ENCODE data around the gene EPS8.
A peak's percentile ranks its signal among the peaks of the same experiment; 100 is the strongest.
"Not testable (repeated sequence)": the region's sequence is repeated elsewhere in the genome, so short reads cannot be mapped to it uniquely, and the experiment has no call there.

The EPS8 gene

GRCh38 chr12:15796493-15797141 is 7.4 kb upstream of the EPS8 start:
- DNase-seq = no peak

DNA sequence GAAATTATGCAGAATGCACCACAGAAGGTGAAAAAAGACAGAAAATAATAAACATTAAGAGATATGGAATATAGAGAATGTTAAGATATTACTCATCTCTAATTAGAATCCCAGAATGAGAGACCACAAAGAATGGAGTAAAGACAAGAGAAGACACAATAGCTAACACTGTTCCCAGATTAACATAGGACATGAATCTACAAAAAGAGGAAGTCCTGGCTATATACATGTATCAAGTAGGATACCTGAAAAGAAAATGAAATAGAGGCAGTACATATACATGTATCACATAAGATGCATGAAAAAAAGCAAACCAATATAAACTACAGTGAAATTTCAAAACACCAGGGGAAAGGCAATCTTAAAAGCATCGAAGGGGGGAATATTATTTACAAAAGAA is 5.6 kb upstream of the EPS8 start:
- DNase-seq = no peak

GRCh38 chr12:15794196-15794595 is 5.0 kb upstream of the EPS8 start:
- no peak for DNase-seq

GRCh38 chr12:15788233-15789219 is 662 bp downstream of the EPS8 start:
- peak; percentile 54 for DNase-seq

GRCh38 chr12:15787778-15788177 is 1.4 kb downstream of the EPS8 start:
- DNase-seq = no peak

DNA sequence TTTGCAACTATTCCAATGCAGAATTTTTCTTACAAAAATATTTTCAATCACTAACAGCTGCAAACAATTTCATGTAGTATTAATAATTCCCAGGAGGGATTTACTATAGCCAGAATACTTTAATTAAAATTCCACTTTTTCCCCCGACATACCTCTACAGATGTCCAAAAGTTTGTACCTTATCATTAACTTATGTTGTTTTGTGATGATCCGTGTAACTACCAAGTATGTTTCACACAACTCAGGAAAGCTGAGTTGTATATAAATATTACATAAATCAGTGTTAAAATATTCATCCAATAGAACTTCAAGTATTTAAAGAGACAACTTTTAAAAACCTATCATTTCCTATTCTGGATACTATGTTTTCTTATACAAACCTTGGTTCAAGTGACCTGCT is 2.4 kb downstream of the EPS8 start:
- DNase-seq = no peak

- no peak for DNase-seq
Measured at GRCh38 chr12:15783288-15783687, 5.9 kb downstream of the EPS8 start.

- DNase-seq = no peak
Measured at GRCh38 chr12:15782667-15783066, 6.5 kb downstream of the EPS8 start.

GRCh38 chr12:15779925-15780324 is 9.3 kb downstream of the EPS8 start:
- DNase-seq = no peak

- peak; percentile 68 for DNase-seq
Measured at GRCh38 chr12:15778126-15778525, 11.1 kb downstream of the EPS8 start.

- no peak for DNase-seq
Measured at GRCh38 chr12:15777355-15778012, 11.7 kb downstream of the EPS8 start.

DNA sequence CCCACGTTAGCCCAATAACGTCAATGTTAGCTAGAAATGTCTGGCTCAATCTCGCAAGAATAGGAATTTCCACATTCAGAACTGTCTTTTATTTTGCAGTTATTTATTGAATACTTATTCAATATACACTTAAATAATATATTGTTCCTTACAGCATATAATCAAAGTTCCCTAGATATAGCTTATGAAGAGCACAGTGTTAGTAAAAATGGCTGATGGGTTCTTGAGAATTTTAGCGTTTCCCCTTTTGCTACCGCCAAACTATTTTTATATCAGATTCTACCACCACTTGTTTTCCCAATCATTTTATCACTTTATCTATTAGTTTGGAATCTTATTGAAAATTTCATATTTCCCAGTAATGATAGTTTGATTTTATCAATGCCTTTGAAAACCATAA is 12.7 kb downstream of the EPS8 start:
- DNase-seq = no peak

DNA sequence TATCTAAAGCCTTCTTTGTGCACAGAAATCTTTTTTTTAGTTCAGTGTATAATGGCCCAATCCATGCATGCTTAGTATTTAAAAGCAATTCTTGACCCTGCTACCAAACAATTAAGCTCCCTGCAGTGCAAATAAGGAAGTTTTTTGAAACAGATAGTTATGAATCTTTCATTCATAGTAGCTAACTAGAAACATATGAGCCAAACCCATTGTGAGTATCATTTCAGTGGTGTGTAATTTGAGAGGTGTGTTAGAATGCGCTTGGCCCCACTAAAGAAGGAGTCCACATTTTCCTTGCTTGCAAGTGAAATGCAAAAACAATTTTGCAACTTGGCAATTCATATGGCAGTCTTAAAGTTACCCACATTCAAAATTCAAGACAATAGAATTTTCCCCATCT is 14.4 kb downstream of the EPS8 start:
- peak; percentile 75 for DNase-seq

DNA sequence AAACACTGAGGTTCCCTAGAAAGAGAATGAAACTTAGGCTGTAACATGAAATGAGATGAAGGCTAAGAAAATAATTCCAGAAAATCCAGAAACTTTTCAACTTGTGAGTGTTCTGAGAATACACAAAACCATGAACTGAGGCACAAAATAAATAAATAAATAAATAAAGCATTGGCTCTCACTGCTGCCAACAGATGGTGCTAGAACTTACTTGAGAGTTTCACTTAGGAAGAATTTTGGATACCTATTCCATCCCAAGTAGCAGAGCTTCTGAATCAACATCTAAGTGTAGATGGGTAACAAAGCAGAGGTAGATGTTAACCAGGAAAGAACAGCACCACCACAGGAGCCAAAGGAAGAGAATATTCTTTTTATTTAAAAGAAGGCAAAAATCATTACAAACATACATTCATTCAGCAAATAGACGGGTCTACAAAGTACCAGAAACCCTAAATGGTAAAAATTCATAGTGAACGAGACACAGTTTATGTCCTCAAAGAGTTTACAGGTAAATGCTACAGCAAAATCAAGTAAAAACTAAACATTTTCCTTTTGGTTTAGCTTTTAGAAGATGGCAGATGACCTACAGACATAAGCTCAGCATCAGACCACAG is 16.7 kb downstream of the EPS8 start:
- no peak for DNase-seq

GRCh38 chr12:15770581-15770980 is 18.6 kb downstream of the EPS8 start:
- DNase-seq = no peak

DNA sequence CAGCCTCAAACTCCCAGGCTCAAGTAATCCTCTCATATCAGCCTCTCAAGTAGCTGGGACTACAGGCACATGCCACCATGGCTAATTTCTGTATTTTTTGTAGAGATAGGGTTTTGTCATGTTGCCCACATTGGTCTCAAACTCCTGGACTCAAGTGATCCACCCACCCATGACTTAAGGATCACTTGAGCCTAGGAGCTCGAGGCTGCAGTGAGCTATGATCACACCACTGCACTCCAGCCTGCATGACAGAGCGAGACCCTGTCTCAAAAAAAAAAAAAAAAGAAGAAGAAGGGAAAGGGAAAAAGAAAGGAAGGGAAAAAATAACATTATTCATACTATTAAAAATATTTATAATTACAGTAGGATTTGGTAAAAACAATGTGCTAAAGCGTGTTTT is 19.2 kb downstream of the EPS8 start:
- DNase-seq = no peak

- no peak for DNase-seq
Measured at GRCh38 chr12:15769586-15769985, 19.6 kb downstream of the EPS8 start.

DNA sequence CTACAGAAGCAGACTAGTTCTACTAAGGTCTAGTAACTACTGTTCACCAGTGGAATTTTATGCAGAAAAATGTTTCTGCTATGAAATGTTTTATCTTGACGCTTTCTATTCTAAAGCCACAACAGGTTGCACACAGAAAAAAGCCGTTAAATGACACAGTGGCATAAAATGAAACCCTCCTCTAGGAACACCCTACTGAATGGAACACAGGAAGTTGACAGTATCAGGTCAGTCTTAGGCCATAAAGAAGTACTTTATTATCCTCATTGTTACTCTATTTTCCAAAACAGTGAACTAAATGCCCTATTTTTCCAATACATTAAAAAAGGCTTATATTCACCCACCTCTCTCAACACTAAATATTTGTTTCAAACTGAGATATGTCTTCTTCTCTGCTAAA is 21.9 kb downstream of the EPS8 start:
- no peak for DNase-seq

GRCh38 chr12:15763328-15763727 is 25.9 kb downstream of the EPS8 start:
- DNase-seq = no peak

- DNase-seq = not testable (repeated sequence)
Measured at GRCh38 chr12:15762162-15762561, 27.0 kb downstream of the EPS8 start.

DNA sequence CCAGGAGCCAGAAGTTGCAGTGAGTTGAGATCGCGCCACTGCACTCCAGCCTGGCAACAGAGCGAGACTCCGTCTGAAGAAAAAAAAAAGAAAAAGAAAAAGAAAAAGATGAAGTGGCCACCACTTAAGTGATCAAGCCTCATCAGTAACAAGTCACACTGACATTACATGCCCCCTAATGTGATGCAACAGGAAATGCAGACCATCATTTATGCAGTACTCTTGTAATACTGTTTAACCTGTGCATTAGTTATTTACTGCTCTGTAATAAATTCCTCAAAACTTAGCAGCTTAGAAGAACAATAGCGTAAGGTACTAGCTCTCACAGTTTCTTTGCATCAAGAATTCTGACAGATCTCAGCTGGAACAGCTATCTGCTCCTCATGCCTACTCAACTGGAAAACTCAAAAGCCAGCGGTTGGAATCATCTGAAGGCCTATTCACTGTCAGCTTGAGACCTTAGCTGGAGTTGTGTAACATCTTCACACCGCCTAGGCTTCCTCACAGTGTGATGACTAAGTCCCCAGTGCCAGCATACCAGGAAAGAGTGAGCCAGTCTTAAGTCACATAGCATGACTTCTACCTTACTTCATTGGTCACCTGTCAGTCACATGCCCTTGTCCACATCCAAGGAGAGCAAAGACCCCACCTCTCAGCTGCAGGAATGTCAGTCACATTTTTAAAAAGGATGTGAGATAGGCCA is 31.5 kb downstream of the EPS8 start:
- DNase-seq = peak; percentile 93

- DNase-seq = peak; percentile 80
Measured at GRCh38 chr12:15756822-15757221, 32.4 kb downstream of the EPS8 start.

DNA sequence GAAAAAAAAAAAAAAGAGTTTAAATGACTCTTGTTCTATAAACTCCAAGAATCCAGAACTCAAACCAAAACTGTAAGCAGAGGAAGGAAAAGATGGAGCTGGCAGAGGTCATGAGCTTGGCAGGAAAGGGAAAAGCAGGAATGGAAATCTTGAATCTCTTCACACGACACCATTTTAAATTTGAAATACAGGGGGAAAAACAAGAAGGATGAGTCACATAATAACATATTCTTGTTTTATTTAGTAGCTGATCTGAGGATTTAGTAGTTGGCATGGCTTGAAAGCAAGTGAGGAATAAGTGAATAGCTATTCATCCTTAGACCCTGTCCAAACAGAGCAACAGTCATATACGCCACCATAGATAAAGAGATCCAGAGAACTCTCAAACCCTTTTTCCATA is 35.0 kb downstream of the EPS8 start:
- DNase-seq = peak; percentile 46
